ENCODE results near the gene KLF9. TPM values are rescaled to one million over a fixed set of nuclear protein-coding genes. Genes with fewer than 3 reads are reported as not detected.

The KLF9 gene
- polyA plus RNA-seq, 1 of the 3 experiments (the other 2 are of a cell fraction) = 5.8 TPM

GRCh38 chr9:70422371-70423043 lies 8.1 kb upstream of the KLF9 start (continued):
- TF ChIP-seq CTCF (IDR thresholded peaks at IDR 0.05) = no peak

GRCh38 chr9:70421272-70422180 lies 7.1 kb upstream of the KLF9 start:
- 67% methylated on average over 9 of the region's 9 CpGs for WGBS (ENCODE audit: low lambda C conversion rate)
- H3F3A ChIP-seq (replicated peaks; ENCODE audit: insufficient read depth) = peaks cover 39% of the 10 kb centered on the region
- peak overlapping the region; percentile 59 to 73; a peak in 3 of 4 replicates for H3K4me3 ChIP-seq (ENCODE audit: low read depth in 2 of 2, low read length in 1 of 2)
- peak overlapping the region; percentile 99 to 100 for H3K27ac ChIP-seq (ENCODE audit: low read depth in 2 of 2, low read length in 1 of 2)
- ChIA-PET POLR2A (interaction anchor here (1.1 to 4.0 kb wide), 8 partner anchors 10 to 181 kb away, joined by 3 to 20 read pairs (median 6); no protein-coding TSS in a partner anchor), CTCF (interaction anchor here (1.0 to 2.4 kb wide), 5 partner anchors 9 to 181 kb away, joined by 3 to 12 read pairs (median 5); no protein-coding TSS in a partner anchor)
- no peaks in the 10 kb centered on the region for H3K79me2 ChIP-seq (ENCODE audit: insufficient read depth)
- no peaks in the 10 kb centered on the region for H3K9me3 ChIP-seq
- DNase-seq = no peak
- H3K27me3 ChIP-seq (ENCODE audit: insufficient read depth) = no peaks in the 10 kb centered on the region
- no peaks in the 10 kb centered on the region for H3K9me2 ChIP-seq
- TF ChIP-seq TEAD4 (IDR thresholded peaks at IDR 0.05; ENCODE audit: borderline replicate concordance, insufficient read depth) (no peak), CHD2 (IDR thresholded peaks at IDR 0.05; ENCODE audit: low read length, partially characterized antibody) (no peak), RFX5 (IDR thresholded peaks at IDR 0.05; ENCODE audit: low read length) (no peak), FOSL2 (IDR thresholded peaks at IDR 0.05; ENCODE audit: borderline replicate concordance, low read depth) (no peak), NFIC (IDR thresholded peaks at IDR 0.05; ENCODE audit: borderline replicate concordance) (peak; percentile 12; the same call in 1 of the 2 replicates)
- TF ChIP-seq, protein P1, sequence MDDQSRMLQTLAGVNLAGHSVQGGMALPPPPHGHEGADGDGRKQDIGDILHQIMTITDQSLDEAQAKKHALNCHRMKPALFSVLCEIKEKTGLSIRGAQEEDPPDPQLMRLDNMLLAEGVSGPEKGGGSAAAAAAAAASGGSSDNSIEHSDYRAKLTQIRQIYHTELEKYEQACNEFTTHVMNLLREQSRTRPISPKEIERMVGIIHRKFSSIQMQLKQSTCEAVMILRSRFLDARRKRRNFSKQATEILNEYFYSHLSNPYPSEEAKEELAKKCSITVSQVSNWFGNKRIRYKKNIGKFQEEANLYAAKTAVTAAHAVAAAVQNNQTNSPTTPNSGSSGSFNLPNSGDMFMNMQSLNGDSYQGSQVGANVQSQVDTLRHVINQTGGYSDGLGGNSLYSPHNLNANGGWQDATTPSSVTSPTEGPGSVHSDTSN (IDR thresholded peaks at IDR 0.05) = no peak
- peak overlapping the region; percentile 98; the same call in 1 of the 2 replicates for H3K9ac ChIP-seq
- H3K36me3 ChIP-seq (replicated peaks in 1 of 2; ENCODE audit: control insufficient read depth in 1 of 2, insufficient read depth in 2 of 2, low read length in 1 of 2) = no peaks in the 10 kb centered on the region
- no peaks in the 10 kb centered on the region for H4K20me1 ChIP-seq (ENCODE audit: insufficient read depth)
- peak overlapping the region; percentile 9; the same call in 1 of the 2 replicates for H2AFZ ChIP-seq (ENCODE audit: low read depth)
- peaks cover 15 to 21% of the 10 kb centered on the region in 2 experiments for H3K4me1 ChIP-seq (ENCODE audit: control insufficient read depth in 1 of 2, insufficient read depth in 2 of 2, low read depth in 1 of 2, low read length in 1 of 2)
- H3K4me2 ChIP-seq = peak overlapping the region; percentile 80
